ENCODE measurements around the gene SAMD4B.

GRCh38 chr19:39352381-39353255 lies 10.4 kb downstream of the SAMD4B start:
- TF ChIP-seq POLR2A (IDR thresholded peaks at IDR 0.05) = no peak
- TF ChIP-seq, protein P1, sequence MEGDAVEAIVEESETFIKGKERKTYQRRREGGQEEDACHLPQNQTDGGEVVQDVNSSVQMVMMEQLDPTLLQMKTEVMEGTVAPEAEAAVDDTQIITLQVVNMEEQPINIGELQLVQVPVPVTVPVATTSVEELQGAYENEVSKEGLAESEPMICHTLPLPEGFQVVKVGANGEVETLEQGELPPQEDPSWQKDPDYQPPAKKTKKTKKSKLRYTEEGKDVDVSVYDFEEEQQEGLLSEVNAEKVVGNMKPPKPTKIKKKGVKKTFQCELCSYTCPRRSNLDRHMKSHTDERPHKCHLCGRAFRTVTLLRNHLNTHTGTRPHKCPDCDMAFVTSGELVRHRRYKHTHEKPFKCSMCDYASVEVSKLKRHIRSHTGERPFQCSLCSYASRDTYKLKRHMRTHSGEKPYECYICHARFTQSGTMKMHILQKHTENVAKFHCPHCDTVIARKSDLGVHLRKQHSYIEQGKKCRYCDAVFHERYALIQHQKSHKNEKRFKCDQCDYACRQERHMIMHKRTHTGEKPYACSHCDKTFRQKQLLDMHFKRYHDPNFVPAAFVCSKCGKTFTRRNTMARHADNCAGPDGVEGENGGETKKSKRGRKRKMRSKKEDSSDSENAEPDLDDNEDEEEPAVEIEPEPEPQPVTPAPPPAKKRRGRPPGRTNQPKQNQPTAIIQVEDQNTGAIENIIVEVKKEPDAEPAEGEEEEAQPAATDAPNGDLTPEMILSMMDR (IDR thresholded peaks at IDR 0.05) = no peak
